LoVo (cell line): ENCODE measurements around the gene DDAH1.
A peak's percentile ranks its signal among the peaks of the same experiment; 100 is the strongest.

ENCODE experiments used
- DNase-seq: peaks from one replicate; pipeline ENCODE4 v3.0.0-alpha.2; 2016; ENCODE audit warnings: low spot score

DDAH1 gene

GRCh38 chr1:85303440-85304162 is 161.4 kb downstream of the DDAH1 start:
- DNase-seq: no peak

DNA sequence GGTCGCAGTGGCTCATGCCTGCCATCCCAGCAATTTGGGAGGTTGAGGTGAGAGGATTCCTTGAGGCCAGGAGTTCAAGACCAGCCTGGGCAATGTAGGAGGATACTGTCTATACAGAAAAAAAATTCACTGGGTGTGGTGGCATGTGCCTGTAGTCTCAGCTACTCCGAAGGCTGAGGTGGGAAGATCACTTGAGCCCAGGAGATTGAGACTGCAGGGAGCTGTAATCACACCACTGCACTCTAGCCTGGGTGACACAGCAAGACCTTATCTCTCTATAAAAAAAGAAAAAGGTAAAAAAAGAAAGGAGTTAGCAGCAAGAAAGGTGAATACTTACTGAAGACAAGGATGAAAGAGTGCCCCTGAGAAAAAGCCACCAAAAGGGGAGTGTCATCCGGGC is 164.8 kb downstream of the DDAH1 start:
- DNase-seq: no peak

- DNase-seq: peak; percentile 95
These were observed 166.9 kb downstream of the DDAH1 start for GRCh38 chr1:85297855-85298629.

DNA sequence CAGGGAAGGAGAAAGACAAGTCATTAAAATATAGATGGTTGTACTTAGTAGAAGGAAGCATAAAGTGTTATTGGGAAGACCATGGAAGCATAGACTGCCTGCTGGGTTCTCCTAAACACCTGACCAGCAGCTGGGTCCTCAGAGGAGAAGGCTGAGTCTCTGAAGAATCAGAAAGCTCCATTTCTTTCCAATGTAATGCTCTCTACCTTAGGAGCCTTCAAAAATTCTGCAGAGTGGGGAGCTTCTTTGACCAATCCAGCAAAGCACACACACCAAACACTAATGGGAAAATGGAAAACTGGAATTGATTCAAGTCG is 167.5 kb downstream of the DDAH1 start:
- DNase-seq: no peak

GRCh38 chr1:85296980-85297379 is 168.0 kb downstream of the DDAH1 start:
- DNase-seq: no peak

DNA sequence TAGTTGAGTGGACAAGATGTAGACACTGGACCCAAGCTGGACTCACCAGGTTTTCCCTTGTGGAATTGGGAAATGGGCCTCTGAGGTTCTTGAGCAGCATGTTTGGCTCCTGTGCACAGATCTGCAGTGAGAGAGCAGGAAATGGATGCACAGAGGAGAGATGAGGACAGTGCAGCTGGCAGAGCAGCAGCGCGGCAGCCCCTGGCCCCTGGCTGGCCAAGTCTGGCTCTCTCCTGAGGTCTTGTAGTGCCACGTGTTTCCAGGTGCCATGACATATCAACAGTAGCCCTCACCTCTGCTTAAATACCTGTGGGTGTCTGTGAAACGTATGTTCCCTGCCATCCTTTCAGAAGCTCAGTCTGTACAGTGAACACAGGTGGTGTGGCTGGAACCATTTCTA is 169.3 kb downstream of the DDAH1 start:
- no peak for DNase-seq

- peak; percentile 77 for DNase-seq
These were observed 169.9 kb downstream of the DDAH1 start for GRCh38 chr1:85295006-85295431.

- no peak for DNase-seq
These were observed 174.1 kb downstream of the DDAH1 start for GRCh38 chr1:85290826-85291225.

DNA sequence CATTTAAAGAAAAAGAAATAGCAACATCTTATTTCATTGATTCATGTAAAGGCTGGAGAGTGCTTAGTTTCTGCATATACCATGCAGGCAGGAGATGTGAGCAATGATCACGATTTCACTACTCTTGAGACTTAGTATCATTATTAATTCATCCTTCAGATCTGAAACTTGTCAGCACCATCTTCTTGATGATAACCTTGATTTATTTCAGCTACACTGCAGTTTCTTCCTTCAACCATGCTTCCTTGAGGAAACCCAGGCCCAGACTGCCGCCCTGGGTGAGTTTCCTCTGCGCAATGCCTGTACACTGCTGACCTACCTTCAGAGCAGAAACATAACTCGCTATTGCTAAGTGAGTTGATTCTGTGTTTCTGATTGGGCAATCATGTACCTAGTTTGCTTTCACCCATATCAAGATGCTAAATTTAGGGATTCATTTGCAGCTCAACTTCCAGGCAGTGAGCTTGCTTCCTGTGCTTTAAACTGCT is 175.1 kb downstream of the DDAH1 start:
- DNase-seq: no peak

DNA sequence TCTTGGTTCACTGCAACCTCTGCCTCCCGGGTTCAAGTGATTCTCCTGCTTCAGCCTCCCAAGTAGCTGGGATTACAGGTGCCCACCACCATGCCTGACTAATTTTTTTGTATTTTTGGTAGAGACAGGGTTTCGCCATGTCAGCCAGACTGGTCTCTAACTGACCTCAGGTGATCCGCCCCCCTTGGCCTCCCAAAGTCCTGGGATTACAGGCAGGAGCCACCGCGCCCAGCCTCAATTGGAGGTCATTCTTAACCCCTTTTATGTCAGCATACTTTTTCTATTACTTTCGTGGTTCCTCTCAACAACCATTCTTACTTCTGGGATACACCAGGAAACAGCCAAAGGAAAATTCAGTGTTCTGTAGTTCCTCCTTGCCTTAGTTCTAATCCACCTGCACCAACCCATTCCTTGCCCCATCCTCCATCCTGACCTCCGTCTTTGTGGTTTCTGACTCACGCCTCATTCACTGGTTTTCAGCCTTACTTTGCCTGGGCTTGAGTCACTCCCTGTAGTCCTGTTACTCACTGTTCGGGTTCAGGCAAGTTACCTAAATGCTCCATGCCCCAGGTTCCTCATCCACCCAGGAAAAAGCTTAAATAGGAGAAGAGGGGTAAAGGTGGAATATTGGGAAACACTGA is 175.6 kb downstream of the DDAH1 start:
- peak; percentile 89 for DNase-seq

DNA sequence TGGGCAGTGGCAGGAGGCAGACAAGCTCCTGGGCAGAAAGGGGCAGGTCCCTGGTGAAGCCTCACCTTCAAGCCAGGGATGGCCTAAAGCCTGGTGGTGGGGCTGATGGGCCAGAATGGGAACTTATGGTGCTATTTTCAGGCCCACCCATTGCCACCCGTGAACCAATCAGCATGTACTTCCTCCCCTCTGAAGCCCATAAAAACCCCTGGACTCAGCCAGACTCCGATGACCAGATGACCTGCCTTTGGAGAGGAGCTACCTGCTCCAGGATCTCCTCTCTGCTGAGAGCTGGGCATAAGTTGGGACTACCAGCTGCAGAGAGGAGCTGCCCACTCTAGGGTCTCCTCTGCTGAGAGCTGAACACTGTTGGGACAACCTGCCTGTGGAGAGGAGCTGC is 180.8 kb downstream of the DDAH1 start:
- DNase-seq: no peak

GRCh38 chr1:85283475-85284199 is 181.3 kb downstream of the DDAH1 start:
- peak; percentile 39 for DNase-seq

DNA sequence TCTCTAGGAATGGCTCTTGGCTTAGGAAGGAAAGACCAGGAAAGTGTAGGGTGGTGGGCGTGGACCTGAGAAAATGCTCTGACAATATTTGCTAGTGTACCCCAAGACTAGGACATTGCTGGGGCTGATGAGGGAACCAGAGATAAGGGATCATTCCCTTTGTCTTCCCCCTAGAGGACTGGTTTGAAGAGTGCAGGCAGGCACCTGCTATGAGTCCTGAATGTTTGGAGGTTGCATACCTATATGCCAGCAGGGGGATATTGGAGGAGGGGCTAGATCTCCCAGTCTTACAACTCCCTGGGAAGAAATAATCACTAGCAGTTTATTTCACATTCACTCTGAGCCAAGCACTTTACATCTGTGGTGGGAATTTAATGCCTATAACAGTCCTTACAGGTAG is 182.5 kb downstream of the DDAH1 start:
- no peak for DNase-seq

GRCh38 chr1:85280636-85281035 is 184.3 kb downstream of the DDAH1 start:
- DNase-seq: no peak

DNA sequence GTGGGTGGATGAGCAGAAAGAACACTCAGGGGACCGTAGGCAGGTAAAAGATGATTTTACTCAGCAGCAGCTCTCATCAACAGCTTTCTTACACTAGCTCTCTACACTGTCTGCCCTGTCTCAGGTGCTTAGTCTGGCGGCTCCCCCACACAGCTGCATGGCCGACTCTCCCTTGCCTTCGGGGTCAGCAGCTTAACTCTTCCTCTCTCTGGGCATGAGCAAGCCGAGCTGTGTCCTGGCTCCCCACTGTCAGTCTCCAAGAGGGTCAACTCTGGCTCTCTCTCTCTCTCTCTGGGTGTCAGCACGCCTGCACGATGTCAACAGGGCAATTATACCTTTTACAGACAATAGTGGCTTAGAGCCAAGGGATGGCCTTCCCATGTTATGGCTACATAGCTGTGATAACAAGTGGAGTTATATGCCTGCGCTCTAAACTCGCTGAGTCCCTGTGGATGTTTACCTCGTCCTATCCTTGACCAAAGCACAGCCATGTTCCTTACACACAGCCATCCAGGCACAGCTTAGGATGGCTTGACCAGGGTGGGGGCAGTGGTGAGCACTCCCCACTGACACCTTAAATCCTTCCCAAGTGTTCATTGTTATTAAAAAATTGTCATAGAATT is 185.4 kb downstream of the DDAH1 start:
- DNase-seq: no peak

- peak; percentile 87 for DNase-seq
These were observed 186.1 kb downstream of the DDAH1 start for GRCh38 chr1:85278853-85279314.

GRCh38 chr1:85277802-85278201 is 187.2 kb downstream of the DDAH1 start:
- DNase-seq: no peak

DNA sequence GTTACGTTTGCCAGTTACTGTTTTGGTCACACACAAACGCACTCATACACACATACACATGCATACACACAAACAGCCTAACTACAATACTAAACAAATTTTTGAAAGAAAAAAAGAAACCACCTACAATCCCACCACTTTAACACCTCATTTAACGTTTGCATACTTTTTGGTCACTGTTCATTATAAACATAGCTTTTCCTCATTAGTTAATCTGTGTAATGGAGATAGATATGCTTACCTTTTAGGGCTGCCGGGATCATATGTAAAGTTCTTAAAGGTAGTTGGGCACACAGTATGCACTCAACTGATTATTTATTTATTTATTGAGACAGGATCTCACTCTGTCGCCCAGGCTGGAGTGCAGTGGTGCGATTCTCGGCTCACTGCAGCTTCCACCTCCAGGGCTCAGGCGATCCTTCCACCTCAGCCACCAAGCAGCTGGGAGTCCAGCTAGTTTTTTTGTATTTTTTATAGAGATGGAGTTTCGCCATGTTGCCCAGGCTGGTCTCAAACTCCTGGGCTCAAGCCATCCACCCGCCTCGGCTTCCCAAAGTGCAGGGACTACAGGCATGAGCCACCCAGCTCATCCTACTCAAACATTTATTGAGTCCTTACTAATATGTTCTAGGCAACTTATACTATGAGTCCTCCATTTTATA is 187.8 kb downstream of the DDAH1 start:
- DNase-seq: no peak

- peak; percentile 99 for DNase-seq
These were observed 188.6 kb downstream of the DDAH1 start, which contains the start of gene BCL10 for GRCh38 chr1:85276215-85276977. BCL10 (minus strand) TSS chr1:85276632; CDS start chr1:85276352, 280 bp downstream.

GRCh38 chr1:85275701-85276214 is 189.2 kb downstream of the DDAH1 start:
- no peak for DNase-seq
